B cell (primary cell): ENCODE measurements around the gene CXCL6.

Experiments used
- EZH2 ChIP-seq: IDR thresholded peaks from 2 replicates; pipeline ENCODE4 v1.6.1; 2012; ENCODE audit warnings: borderline replicate concordance, low read depth, mild to moderate bottlenecking, moderate library complexity, low read length; ENCODE audit not compliant: insufficient read depth, poor library complexity, severe bottlenecking
- TF ChIP-seq, protein P1 (sequence below): fragments of 200-600 bp; IDR thresholded peaks from one replicate; pipeline ENCODE4 v1.8.0; 2022; ENCODE audit warnings: antibody characterized with exemption, mild to moderate bottlenecking

DNA sequence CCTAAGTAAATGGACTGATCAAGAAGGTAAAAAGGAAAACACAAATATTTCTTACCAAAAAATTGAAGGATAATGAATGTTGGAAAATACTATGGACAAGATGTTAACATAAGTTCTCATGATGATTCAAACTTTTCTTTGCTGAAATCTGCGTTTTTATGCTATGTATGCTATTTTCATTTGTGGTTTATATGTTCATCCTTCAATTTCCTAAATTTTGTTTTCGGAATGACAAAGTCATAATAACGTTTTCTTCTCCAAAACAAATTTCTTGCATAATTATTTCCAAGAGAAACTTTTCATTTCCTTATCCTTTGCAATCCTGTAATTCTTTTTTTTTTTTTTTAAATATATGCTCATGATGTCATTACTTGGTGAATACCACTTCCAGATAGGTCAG, 24.4 kb downstream of the CXCL6 start:
- TF ChIP-seq EZH2 = no peak
- TF ChIP-seq, protein P1, sequence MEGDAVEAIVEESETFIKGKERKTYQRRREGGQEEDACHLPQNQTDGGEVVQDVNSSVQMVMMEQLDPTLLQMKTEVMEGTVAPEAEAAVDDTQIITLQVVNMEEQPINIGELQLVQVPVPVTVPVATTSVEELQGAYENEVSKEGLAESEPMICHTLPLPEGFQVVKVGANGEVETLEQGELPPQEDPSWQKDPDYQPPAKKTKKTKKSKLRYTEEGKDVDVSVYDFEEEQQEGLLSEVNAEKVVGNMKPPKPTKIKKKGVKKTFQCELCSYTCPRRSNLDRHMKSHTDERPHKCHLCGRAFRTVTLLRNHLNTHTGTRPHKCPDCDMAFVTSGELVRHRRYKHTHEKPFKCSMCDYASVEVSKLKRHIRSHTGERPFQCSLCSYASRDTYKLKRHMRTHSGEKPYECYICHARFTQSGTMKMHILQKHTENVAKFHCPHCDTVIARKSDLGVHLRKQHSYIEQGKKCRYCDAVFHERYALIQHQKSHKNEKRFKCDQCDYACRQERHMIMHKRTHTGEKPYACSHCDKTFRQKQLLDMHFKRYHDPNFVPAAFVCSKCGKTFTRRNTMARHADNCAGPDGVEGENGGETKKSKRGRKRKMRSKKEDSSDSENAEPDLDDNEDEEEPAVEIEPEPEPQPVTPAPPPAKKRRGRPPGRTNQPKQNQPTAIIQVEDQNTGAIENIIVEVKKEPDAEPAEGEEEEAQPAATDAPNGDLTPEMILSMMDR = no peak
